K562 (cell line): Measurements from ENCODE around the gene INTS13.

ENCODE experiments used
- CREM ChIP-seq: IDR thresholded peaks from 2 replicates; pipeline ENCODE4 v1.6.1; 2014; ENCODE audit warnings: antibody characterized with exemption, low read depth
- CTCF ChIP-seq, 3 experiments: IDR thresholded peaks in 2 of 3; conservative IDR thresholded peaks in 1 of 3; 2 replicates each; pipeline ENCODE4 v1.5.1; 2011 to 2012; ENCODE audit warnings: low read length in 3 of 3, mild to moderate bottlenecking in 3 of 3, control low read depth in 2 of 3, improper control_type of control experiment in 1 of 3, inconsistent platforms in 1 of 3, low read depth in 1 of 3, mixed read lengths in 1 of 3, moderate library complexity in 1 of 3; ENCODE audit not compliant: insufficient read depth in 2 of 3
- EGR1 ChIP-seq: fragments of 450-650 bp; conservative IDR thresholded peaks from 2 replicates; pipeline ENCODE4 v1.6.1; 2017; ENCODE audit warnings: mild to moderate bottlenecking
- ERF ChIP-seq: fragments of 450-650 bp; formaldehyde crosslinking; IDR thresholded peaks from 2 replicates; pipeline ENCODE4 v1.4.0; 2020; ENCODE audit warnings: mild to moderate bottlenecking, mixed read lengths
- EZH2 ChIP-seq: IDR thresholded peaks from 2 replicates; pipeline ENCODE4 v1.6.1; 2012; ENCODE audit warnings: low read depth, mild to moderate bottlenecking, inconsistent platforms, low read length, borderline replicate concordance
- GABPA ChIP-seq: fragments of 200-800 bp; sonication (Bioruptor generic); conservative IDR thresholded peaks from 2 replicates; pipeline ENCODE4 v1.6.1; 2016; ENCODE audit warnings: low read depth, missing genetic modification characterization, missing compliant biosample characterization
- L3MBTL2 ChIP-seq: fragments of 450-650 bp; IDR thresholded peaks from 2 replicates; pipeline ENCODE4 v1.6.1; 2016; ENCODE audit warnings: mild to moderate bottlenecking, moderate library complexity
- MTA3 ChIP-seq: fragments of 450-650 bp; formaldehyde crosslinking; IDR thresholded peaks from 2 replicates; pipeline ENCODE4 v1.6.1; 2017; ENCODE audit warnings: mild to moderate bottlenecking, borderline replicate concordance
- NRF1 ChIP-seq, 2 experiments: fragments of 450-650 bp; IDR thresholded peaks in 1 of 2; conservative IDR thresholded peaks in 1 of 2; 2 replicates each; pipeline ENCODE4 v1.6.1; 2014; ENCODE audit warnings: mild to moderate bottlenecking in 2 of 2
- TARDBP ChIP-seq: fragments of 450-650 bp; IDR thresholded peaks from 2 replicates; pipeline ENCODE4 v1.6.1; 2016
- TEAD4 ChIP-seq, 2 experiments: sonication (generic) in 1 of 2; formaldehyde crosslinking in 1 of 2; IDR thresholded peaks; 2 replicates each; pipeline versions ENCODE4 v1.6.1 to v1.8.0; 2012 to 2022; ENCODE audit warnings: borderline replicate concordance in 1 of 2, inconsistent platforms in 1 of 2, low read length in 1 of 2, mild to moderate bottlenecking in 1 of 2, missing genetic modification reagents in 1 of 2
- ZNF655 ChIP-seq: fragments of 250-450 bp; sonication (Bioruptor Pico); IDR thresholded peaks from 2 replicates; pipeline ENCODE4 v1.5.0; 2021

DNA sequence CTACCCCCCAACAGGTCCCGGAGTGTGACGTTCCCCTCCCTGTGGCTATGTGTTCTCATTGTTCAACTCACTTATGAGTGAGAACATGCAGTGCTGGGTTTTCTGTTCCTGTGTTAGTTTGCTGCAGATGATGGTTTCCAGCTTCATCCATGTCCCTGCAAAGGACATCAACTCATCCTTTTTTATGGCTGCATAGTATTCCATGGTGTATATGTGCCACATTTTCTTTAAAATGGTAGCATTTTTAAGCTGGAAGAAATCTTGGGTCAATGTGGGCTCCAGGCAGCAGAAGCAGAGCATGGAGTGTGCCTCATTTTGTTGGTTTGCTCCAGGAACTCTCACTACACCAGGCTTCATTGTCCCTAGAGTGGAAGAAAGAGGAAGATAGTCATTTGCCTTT is 57.2 kb downstream of the INTS13 start:
- TF ChIP-seq MTA3 (no peak), EZH2 (no peak), CTCF (IDR thresholded peaks at IDR 0.05 in 2 of 3, conservative IDR thresholded peaks at IDR 0.05 in 1 of 3; ENCODE audit: insufficient read depth in 2 of 3, low read depth in 1 of 3, low read length in 3 of 3) (no peak), CREM (no peak), TEAD4 (IDR thresholded peaks at IDR 0.05; ENCODE audit: low read length) (no peak), TEAD4 (CRISPR knock-in tag; IDR thresholded peaks at IDR 0.05; ENCODE audit: borderline replicate concordance) (no peak), ERF (no peak), NRF1 (conservative IDR thresholded peaks at IDR 0.05 in 1 of 2, IDR thresholded peaks at IDR 0.05 in 1 of 2) (no peak), L3MBTL2 (no peak), TARDBP (no peak), GABPA (tag) (no peak), ZNF655 (CRISPR knock-in tag) (no peak), EGR1 (no peak)
